ENCODE measurements around the gene EVC2.

Gene EVC2

GRCh38 chr4:5650040-5650439 lies 58.3 kb downstream of the EVC2 start:
- no peaks in the 10 kb centered on the region for H3K4me1 ChIP-seq (ENCODE audit: control insufficient read depth, insufficient read depth, low read length)
- H3K9ac ChIP-seq (ENCODE audit: low read length) = no peak overlapping the region

DNA sequence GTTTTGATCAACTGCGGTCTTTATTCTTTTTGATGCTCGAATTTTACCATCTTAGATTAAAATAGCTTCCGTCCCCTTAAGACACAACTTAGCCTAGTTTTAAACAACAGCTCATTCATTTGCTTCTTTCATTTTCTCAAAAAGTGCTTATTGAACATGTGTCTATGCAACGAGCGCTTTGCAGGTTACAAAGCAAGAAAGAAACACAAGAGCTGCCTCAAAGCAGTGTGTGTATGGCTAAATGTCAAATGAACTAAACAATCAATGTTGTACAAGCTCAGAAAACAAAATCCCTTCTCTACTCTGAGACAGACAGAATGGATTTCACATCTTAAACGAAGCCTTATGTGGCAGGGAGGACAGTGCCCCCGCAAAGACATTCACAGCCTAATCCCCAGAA lies 61.0 kb downstream of the EVC2 start:
- no peaks in the 10 kb centered on the region for H3K36me3 ChIP-seq (ENCODE audit: control insufficient read depth, insufficient read depth, low read length)

More at GRCh38 chr4:5650040-5650439, 58.3 kb downstream of the EVC2 start:
- Histone ChIP-seq H3K9me3 (ENCODE audit: control insufficient read depth, low read length) (no peaks in the 10 kb centered on the region), H3K4me3 (ENCODE audit: low read length) (no peak overlapping the region), H3K36me3 (ENCODE audit: control insufficient read depth, insufficient read depth, low read length) (no peaks in the 10 kb centered on the region), H3K27me3 (ENCODE audit: control insufficient read depth, insufficient read depth, low read length) (no peaks in the 10 kb centered on the region)

GRCh38 chr4:5640096-5640495 lies 68.3 kb downstream of the EVC2 start:
- Histone ChIP-seq H3K9ac (ENCODE audit: low read length) (no peak overlapping the region), H3K27me3 (ENCODE audit: control insufficient read depth, insufficient read depth, low read length) (no peaks in the 10 kb centered on the region), H3K4me3 (ENCODE audit: low read length) (no peak overlapping the region), H3K36me3 (ENCODE audit: control insufficient read depth, insufficient read depth, low read length) (no peaks in the 10 kb centered on the region), H3K4me1 (ENCODE audit: control insufficient read depth, insufficient read depth, low read length) (no peaks in the 10 kb centered on the region), H3K9me3 (ENCODE audit: control insufficient read depth, low read length) (no peaks in the 10 kb centered on the region)

More for the DNA sequence above, 61.0 kb downstream of the EVC2 start:
- Histone ChIP-seq H3K9me3 (ENCODE audit: control insufficient read depth, low read length) (no peaks in the 10 kb centered on the region), H3K4me1 (ENCODE audit: control insufficient read depth, insufficient read depth, low read length) (no peaks in the 10 kb centered on the region), H3K9ac (ENCODE audit: low read length) (no peak overlapping the region), H3K4me3 (ENCODE audit: low read length) (no peak overlapping the region), H3K27me3 (ENCODE audit: control insufficient read depth, insufficient read depth, low read length) (no peaks in the 10 kb centered on the region)

- Histone ChIP-seq H3K9me3 (ENCODE audit: control insufficient read depth, low read length) (no peaks in the 10 kb centered on the region), H3K36me3 (ENCODE audit: control insufficient read depth, insufficient read depth, low read length) (no peaks in the 10 kb centered on the region), H3K9ac (ENCODE audit: low read length) (no peak overlapping the region), H3K27me3 (ENCODE audit: control insufficient read depth, insufficient read depth, low read length) (no peaks in the 10 kb centered on the region), H3K4me3 (ENCODE audit: low read length) (no peak overlapping the region), H3K4me1 (ENCODE audit: control insufficient read depth, insufficient read depth, low read length) (no peaks in the 10 kb centered on the region)
Measured at GRCh38 chr4:5639556-5639955, 68.8 kb downstream of the EVC2 start.

GRCh38 chr4:5638976-5639375 lies 69.4 kb downstream of the EVC2 start:
- no peaks in the 10 kb centered on the region for H3K9me3 ChIP-seq (ENCODE audit: control insufficient read depth, low read length)
- no peaks in the 10 kb centered on the region for H3K4me1 ChIP-seq (ENCODE audit: control insufficient read depth, insufficient read depth, low read length)
- no peaks in the 10 kb centered on the region for H3K36me3 ChIP-seq (ENCODE audit: control insufficient read depth, insufficient read depth, low read length)
- H3K4me3 ChIP-seq (ENCODE audit: low read length) = no peak overlapping the region
- no peak overlapping the region for H3K9ac ChIP-seq (ENCODE audit: low read length)
- no peaks in the 10 kb centered on the region for H3K27me3 ChIP-seq (ENCODE audit: control insufficient read depth, insufficient read depth, low read length)

DNA sequence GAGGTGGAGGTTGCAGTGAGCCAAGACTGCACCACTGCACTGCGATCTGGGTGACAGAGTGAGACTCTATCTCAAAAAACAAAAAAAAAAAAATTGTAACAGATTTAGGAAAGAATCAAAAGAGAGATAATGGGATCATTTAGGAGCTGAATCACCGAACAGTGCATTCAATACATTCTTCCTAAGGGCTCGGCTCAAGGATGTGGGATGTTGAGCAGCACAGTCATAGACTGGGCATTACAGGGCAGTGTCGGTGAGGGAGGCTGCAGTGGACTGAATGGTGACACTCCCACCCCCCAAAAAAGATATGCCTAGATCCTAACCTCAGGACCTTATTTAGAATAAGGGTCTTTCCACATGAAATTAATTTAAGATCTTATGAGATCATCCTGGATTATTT lies 70.0 kb downstream of the EVC2 start:
- no peak overlapping the region for H3K4me3 ChIP-seq (ENCODE audit: low read length)
- no peaks in the 10 kb centered on the region for H3K36me3 ChIP-seq (ENCODE audit: control insufficient read depth, insufficient read depth, low read length)
- no peak overlapping the region for H3K9ac ChIP-seq (ENCODE audit: low read length)
- H3K4me1 ChIP-seq (ENCODE audit: control insufficient read depth, insufficient read depth, low read length) = no peaks in the 10 kb centered on the region
- no peaks in the 10 kb centered on the region for H3K27me3 ChIP-seq (ENCODE audit: control insufficient read depth, insufficient read depth, low read length)
- no peaks in the 10 kb centered on the region for H3K9me3 ChIP-seq (ENCODE audit: control insufficient read depth, low read length)

- no peaks in the 10 kb centered on the region for H3K4me1 ChIP-seq (ENCODE audit: control insufficient read depth, insufficient read depth, low read length)
- H3K4me3 ChIP-seq (ENCODE audit: low read length) = no peak overlapping the region
- no peak overlapping the region for H3K9ac ChIP-seq (ENCODE audit: low read length)
- no peaks in the 10 kb centered on the region for H3K27me3 ChIP-seq (ENCODE audit: control insufficient read depth, insufficient read depth, low read length)
- H3K9me3 ChIP-seq (ENCODE audit: control insufficient read depth, low read length) = no peaks in the 10 kb centered on the region
- no peaks in the 10 kb centered on the region for H3K36me3 ChIP-seq (ENCODE audit: control insufficient read depth, insufficient read depth, low read length)
Measured at GRCh38 chr4:5636766-5637670, 71.3 kb downstream of the EVC2 start.

DNA sequence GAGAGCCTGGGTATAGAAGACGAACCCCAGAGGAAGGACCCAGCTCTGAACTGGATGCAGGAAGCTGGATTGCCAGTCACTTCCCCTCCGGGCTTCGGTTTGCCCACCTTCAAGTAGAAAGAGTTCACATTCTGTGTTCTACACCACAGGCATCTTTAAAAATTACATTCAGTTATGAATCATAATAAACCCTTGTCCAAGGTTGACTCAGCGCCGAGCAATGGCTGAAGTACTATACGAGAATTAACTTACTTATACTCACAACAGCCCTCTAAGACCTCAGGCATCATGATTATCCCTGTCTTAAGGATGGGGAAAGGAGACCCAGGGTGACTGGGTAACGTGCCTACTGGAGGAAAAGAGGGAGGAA lies 72.5 kb downstream of the EVC2 start:
- no peaks in the 10 kb centered on the region for H3K36me3 ChIP-seq (ENCODE audit: control insufficient read depth, insufficient read depth, low read length)

GRCh38 chr4:5632571-5632970 lies 75.8 kb downstream of the EVC2 start:
- Histone ChIP-seq H3K27me3 (ENCODE audit: control insufficient read depth, insufficient read depth, low read length) (no peaks in the 10 kb centered on the region), H3K36me3 (ENCODE audit: control insufficient read depth, insufficient read depth, low read length) (no peaks in the 10 kb centered on the region), H3K9me3 (ENCODE audit: control insufficient read depth, low read length) (no peaks in the 10 kb centered on the region), H3K9ac (ENCODE audit: low read length) (no peak overlapping the region), H3K4me1 (ENCODE audit: control insufficient read depth, insufficient read depth, low read length) (no peaks in the 10 kb centered on the region), H3K4me3 (ENCODE audit: low read length) (no peak overlapping the region)

More for the DNA sequence above, 72.5 kb downstream of the EVC2 start:
- H3K9me3 ChIP-seq (ENCODE audit: control insufficient read depth, low read length) = no peaks in the 10 kb centered on the region
- H3K27me3 ChIP-seq (ENCODE audit: control insufficient read depth, insufficient read depth, low read length) = no peaks in the 10 kb centered on the region
- H3K4me1 ChIP-seq (ENCODE audit: control insufficient read depth, insufficient read depth, low read length) = no peaks in the 10 kb centered on the region
- H3K9ac ChIP-seq (ENCODE audit: low read length) = no peak overlapping the region
- H3K4me3 ChIP-seq (ENCODE audit: low read length) = no peak overlapping the region

- H3K4me3 ChIP-seq (ENCODE audit: low read length) = no peak overlapping the region
- no peaks in the 10 kb centered on the region for H3K36me3 ChIP-seq (ENCODE audit: control insufficient read depth, insufficient read depth, low read length)
- H3K9ac ChIP-seq (ENCODE audit: low read length) = no peak overlapping the region
- no peaks in the 10 kb centered on the region for H3K9me3 ChIP-seq (ENCODE audit: control insufficient read depth, low read length)
- no peaks in the 10 kb centered on the region for H3K27me3 ChIP-seq (ENCODE audit: control insufficient read depth, insufficient read depth, low read length)
- H3K4me1 ChIP-seq (ENCODE audit: control insufficient read depth, insufficient read depth, low read length) = no peaks in the 10 kb centered on the region
Measured at GRCh38 chr4:5632066-5632440, 76.3 kb downstream of the EVC2 start.

GRCh38 chr4:5631352-5632065 lies 76.8 kb downstream of the EVC2 start:
- Histone ChIP-seq H3K4me1 (ENCODE audit: control insufficient read depth, insufficient read depth, low read length) (no peaks in the 10 kb centered on the region), H3K4me3 (ENCODE audit: low read length) (no peak overlapping the region), H3K27me3 (ENCODE audit: control insufficient read depth, insufficient read depth, low read length) (no peaks in the 10 kb centered on the region), H3K36me3 (ENCODE audit: control insufficient read depth, insufficient read depth, low read length) (no peaks in the 10 kb centered on the region), H3K9ac (ENCODE audit: low read length) (no peak overlapping the region), H3K9me3 (ENCODE audit: control insufficient read depth, low read length) (no peaks in the 10 kb centered on the region)

DNA sequence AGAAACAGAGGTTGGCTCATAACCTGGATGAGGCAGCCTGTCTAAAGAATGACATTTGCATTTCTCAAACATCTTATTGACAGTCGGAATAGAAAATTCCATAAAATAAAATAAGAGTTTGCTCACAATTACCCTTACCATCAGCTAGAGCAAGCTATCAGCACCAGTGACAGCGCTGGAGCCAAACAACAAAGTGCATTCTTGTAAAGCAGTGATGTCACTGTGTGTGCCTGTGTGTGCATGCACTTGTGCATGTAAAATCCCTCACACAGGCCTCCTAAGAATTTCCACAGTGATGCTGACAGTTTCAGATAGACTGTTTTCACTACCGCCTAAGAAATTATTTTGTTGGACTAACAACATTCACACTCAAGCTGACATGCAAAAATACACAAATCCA lies 77.6 kb downstream of the EVC2 start:
- Histone ChIP-seq H3K9ac (ENCODE audit: low read length) (no peak overlapping the region), H3K27me3 (ENCODE audit: control insufficient read depth, insufficient read depth, low read length) (no peaks in the 10 kb centered on the region), H3K36me3 (ENCODE audit: control insufficient read depth, insufficient read depth, low read length) (no peaks in the 10 kb centered on the region), H3K9me3 (ENCODE audit: control insufficient read depth, low read length) (no peaks in the 10 kb centered on the region), H3K4me1 (ENCODE audit: control insufficient read depth, insufficient read depth, low read length) (no peaks in the 10 kb centered on the region), H3K4me3 (ENCODE audit: low read length) (no peak overlapping the region)
